AG04449 (cell line): Measurements from ENCODE around the gene ZNF668.
A peak's percentile ranks its signal among the peaks of the same experiment; 100 is the strongest.

Experiments used
- CTCF ChIA-PET: fragments of 350-600 bp; formaldehyde crosslinking; extraction: SDS; loops from one replicate; lab custom pipeline; 2021; ENCODE audit warnings: antibody characterized with exemption; lab: Yijun Ruan, JAX
- POLR2A ChIA-PET: fragments of 400-600, 350-600 bp; formaldehyde crosslinking; extraction: SDS; loops from one replicate; lab custom pipeline; 2020; ENCODE audit warnings: antibody characterized with exemption, inconsistent platforms; lab: Yijun Ruan, JAX
- DNase-seq: peaks from one replicate; pipeline ENCODE4 v3.0.0-alpha.2; 2010; ENCODE audit warnings: low read depth, low spot score
- H3K4me3 ChIP-seq: 2 replicates; pipeline ENCODE4 v1.5.1; 2011; ENCODE audit warnings: low read depth, mild to moderate bottlenecking, control low read depth, low read length
- TF ChIP-seq, protein P1 (sequence below): IDR thresholded peaks from one replicate; pipeline ENCODE4 v1.5.1; 2011; ENCODE audit warnings: mild to moderate bottlenecking, moderate library complexity, low read length, control low read depth, inconsistent platforms; ENCODE audit not compliant: insufficient read depth; ENCODE audit errors: missing control alignments

Gene ZNF668

DNA sequence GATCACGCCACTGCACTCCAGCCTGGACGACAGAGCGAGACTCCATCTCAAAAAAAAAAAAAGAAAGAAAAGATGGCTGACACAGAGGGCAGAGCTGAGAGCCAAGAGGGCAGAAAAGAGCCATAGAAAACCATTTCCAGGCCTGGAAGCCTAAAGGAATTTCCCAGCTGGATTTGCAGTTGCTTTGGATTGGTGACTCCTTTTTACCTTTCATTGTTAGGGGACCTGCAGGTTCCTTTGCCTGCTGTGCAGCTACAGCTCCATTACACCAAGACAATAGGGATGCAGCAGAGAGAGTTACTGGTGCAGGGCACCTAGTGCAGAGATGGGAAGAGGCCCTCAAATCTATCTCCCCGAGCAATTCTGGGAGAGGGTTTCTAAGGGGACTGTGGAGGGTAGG lies 18.4 kb downstream of the ZNF668 start:
- TF ChIP-seq, protein P1, sequence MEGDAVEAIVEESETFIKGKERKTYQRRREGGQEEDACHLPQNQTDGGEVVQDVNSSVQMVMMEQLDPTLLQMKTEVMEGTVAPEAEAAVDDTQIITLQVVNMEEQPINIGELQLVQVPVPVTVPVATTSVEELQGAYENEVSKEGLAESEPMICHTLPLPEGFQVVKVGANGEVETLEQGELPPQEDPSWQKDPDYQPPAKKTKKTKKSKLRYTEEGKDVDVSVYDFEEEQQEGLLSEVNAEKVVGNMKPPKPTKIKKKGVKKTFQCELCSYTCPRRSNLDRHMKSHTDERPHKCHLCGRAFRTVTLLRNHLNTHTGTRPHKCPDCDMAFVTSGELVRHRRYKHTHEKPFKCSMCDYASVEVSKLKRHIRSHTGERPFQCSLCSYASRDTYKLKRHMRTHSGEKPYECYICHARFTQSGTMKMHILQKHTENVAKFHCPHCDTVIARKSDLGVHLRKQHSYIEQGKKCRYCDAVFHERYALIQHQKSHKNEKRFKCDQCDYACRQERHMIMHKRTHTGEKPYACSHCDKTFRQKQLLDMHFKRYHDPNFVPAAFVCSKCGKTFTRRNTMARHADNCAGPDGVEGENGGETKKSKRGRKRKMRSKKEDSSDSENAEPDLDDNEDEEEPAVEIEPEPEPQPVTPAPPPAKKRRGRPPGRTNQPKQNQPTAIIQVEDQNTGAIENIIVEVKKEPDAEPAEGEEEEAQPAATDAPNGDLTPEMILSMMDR, result no peak
- no peak overlapping the region for H3K4me3 ChIP-seq
- no peak for DNase-seq
- ChIA-PET POLR2A (interaction anchor here (1.3 kb wide), 1 partner anchor 9 kb away, joined by 7 read pairs; no protein-coding TSS in a partner anchor), CTCF (interaction anchor here (1.0 kb wide), 1 partner anchor 71 kb away, joined by 3 read pairs; the partner anchor contains the start of gene HSD3B7)

DNA sequence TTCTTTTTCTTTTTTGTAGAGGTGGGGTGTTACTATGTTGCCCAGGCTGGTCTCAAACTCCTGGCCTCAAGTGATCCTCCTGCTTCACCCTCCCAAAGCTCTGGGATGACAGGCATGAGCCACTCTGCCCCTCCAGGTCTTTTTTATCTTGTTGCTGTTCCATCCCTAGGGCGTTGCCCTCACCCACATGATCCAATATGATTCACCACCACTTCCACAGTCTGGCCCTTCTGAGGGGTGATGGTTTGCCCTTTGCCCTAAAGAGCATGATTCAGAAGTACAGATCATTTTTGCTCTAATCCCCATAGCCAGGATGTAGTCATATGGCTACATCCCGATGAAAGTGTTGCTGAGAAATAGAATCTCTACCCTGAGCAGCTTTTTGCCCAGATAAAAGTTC lies 21.9 kb downstream of the ZNF668 start:
- ChIA-PET CTCF (interaction anchor here (1.4 kb wide), 1 partner anchor 9 kb away, joined by 3 read pairs; no protein-coding TSS in a partner anchor), POLR2A (interaction anchor here (0.6 to 1.6 kb wide), 4 partner anchors 12 to 58 kb away, joined by 3 to 7 read pairs (median 4); no protein-coding TSS in a partner anchor)
- DNase-seq, result peak; percentile 52
- no peak overlapping the region for H3K4me3 ChIP-seq
- TF ChIP-seq, protein P1, result no peak

- H3K4me3 ChIP-seq, result no peak overlapping the region
- TF ChIP-seq, protein P1, result no peak
- POLR2A ChIA-PET, result interaction anchor here (0.8 to 2.0 kb wide), 4 partner anchors 10 to 76 kb away, joined by 3 to 5 read pairs (median 4); partner anchors contain the start of genes HSD3B7, ZNF646 and ZNF668
- no peak for DNase-seq
- CTCF ChIA-PET, result interaction anchor here (0.7 to 1.4 kb wide), 4 partner anchors 8 to 66 kb away, joined by 3 to 5 read pairs (median 4); no protein-coding TSS in a partner anchor
Measured at GRCh38 chr16:31050280-31051030, 23.6 kb downstream of the ZNF668 start.

- no peak for DNase-seq
- no peak overlapping the region for H3K4me3 ChIP-seq
- POLR2A ChIA-PET, result no interaction called here
- CTCF ChIA-PET, result interaction anchor here (0.7 kb wide), 1 partner anchor 71 kb away, joined by 4 read pairs; no protein-coding TSS in a partner anchor
- TF ChIP-seq, protein P1, result no peak
Measured at GRCh38 chr16:31043898-31044481, 30.1 kb downstream of the ZNF668 start.

DNA sequence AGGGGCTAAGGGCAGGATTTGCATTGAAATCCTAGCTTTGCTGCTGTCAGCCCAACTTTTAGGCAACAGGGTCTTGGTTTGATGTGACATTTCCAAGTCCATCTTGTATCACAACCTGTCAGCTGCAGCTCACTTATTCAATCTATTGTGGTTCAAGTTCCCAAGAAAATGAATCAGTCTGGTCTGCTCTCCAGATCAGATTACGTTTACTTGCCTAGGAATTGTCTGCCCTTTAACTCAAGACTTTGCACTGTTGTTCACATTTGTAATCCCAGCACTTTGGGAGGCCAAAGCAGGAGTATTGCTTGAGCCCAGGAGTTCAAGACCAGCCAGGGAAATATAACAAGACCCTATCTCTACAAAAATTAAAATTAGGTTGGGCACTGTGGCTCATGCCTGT lies 30.7 kb downstream of the ZNF668 start:
- POLR2A ChIA-PET, result interaction anchor here (0.8 kb wide), 1 partner anchor 9 kb away, joined by 3 read pairs; no protein-coding TSS in a partner anchor

More for the DNA sequence above, 30.7 kb downstream of the ZNF668 start:
- CTCF ChIA-PET, result interaction anchor here (2.9 kb wide), 1 partner anchor 58 kb away, joined by 13 read pairs; the partner anchor contains the start of gene HSD3B7
- TF ChIP-seq, protein P1, result no peak
- no peak for DNase-seq
- H3K4me3 ChIP-seq, result no peak overlapping the region
